Chondrocyte (in vitro differentiated cells): ENCODE measurements around the gene SLC25A1. TPM values are rescaled to one million over a fixed set of nuclear protein-coding genes. Genes with fewer than 3 reads are reported as not detected.

Experiments used
- DNase-seq: peaks from one replicate; pipeline ENCODE4 v3.0.0; 2021; ENCODE audit warnings: mixed read lengths, low spot score
- H3K27ac Mint-ChIP-seq: one replicate; pipeline ENCODE4 v1.8.0; 2021; ENCODE audit warnings: mild to moderate bottlenecking, moderate library complexity, mixed read lengths; ENCODE audit not compliant: unreplicated experiment
- H3K27me3 Mint-ChIP-seq: 2 replicates; pipeline ENCODE4 v1.8.0; 2021; ENCODE audit warnings: low read depth, mixed read lengths
- H3K36me3 Mint-ChIP-seq: 2 replicates; pipeline ENCODE4 v1.8.0; 2021; ENCODE audit warnings: low read depth, mixed read lengths
- H3K4me1 Mint-ChIP-seq: 2 replicates; pipeline ENCODE4 v1.8.0; 2021; ENCODE audit warnings: low read depth, mild to moderate bottlenecking, mixed read lengths
- H3K4me3 Mint-ChIP-seq: one replicate; pipeline ENCODE4 v1.8.0; 2021; ENCODE audit warnings: mild to moderate bottlenecking, moderate library complexity, mixed read lengths; ENCODE audit not compliant: unreplicated experiment
- H3K9me3 Mint-ChIP-seq: 2 replicates; pipeline ENCODE4 v1.8.0; 2021; ENCODE audit warnings: low read depth, mixed read lengths
- total RNA-seq: library from RNA; stranded (reverse); gene quantifications from 3 replicates; pipeline ENCODE4 v1.2.1, GENCODE V29; 2021
- TF ChIP-seq, protein P1 (sequence below): fragments of 200-600 bp; sonication (generic); IDR thresholded peaks from 2 replicates; pipeline ENCODE4 v1.5.0; 2021; ENCODE audit warnings: antibody characterized with exemption, mild to moderate bottlenecking, moderate library complexity

Gene SLC25A1
- total RNA-seq, 1 donor from 2014 or later: 107 TPM

DNA sequence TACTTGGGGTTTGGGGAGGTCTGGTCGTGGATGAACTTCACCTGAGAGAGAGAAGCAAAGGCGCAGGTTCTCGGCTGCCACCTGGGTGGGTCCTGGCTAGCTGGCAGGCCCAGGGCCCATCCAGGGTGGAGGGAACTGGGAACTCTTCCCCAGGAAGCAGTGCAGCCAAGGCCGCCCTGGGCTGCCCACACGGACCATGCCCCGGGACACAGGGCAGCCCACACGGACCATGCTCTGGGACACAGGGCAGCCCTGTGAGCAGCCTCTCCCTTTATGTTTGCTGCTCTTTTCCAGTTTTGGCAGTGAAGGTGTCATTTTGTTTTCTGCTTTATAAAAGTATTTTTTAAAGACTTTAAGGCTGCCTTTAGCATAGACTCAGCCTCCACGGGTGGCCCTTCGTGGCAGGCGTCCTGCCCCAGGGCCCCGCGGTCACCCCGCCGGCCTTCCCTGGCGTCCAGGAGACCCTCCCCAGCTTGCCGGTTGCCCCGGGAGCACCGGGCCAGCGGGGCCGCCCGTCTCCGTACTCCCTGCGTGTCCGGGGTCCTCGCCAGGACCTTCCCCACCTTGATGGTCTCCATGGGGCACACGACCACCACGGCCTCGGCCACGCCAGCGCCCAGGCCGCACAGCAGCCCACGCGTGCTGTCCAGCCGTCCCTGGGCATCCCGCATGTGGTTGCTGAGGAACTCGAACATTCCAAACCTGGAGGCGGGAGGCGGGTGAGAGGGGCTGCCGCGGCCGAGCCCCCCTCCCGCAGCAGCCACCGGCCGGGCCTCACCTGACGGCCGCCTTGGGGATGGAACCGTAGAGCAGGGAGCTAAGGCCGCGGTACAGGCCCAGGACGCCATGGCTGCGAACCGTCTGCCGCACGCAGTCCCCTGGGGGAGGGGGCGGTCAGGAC is 1.1 kb downstream of the SLC25A1 start:
- H3K36me3 Mint-ChIP-seq: peaks cover 1% of the 10 kb centered on the region
- peak overlapping the region; percentile 72 for H3K4me3 Mint-ChIP-seq
- H3K27ac Mint-ChIP-seq: peak overlapping the region; percentile 8
- H3K27me3 Mint-ChIP-seq: no peaks in the 10 kb centered on the region
- no peaks in the 10 kb centered on the region for H3K9me3 Mint-ChIP-seq
- DNase-seq: peak; percentile 90
- H3K4me1 Mint-ChIP-seq: peaks cover 52% of the 10 kb centered on the region
- TF ChIP-seq, protein P1, sequence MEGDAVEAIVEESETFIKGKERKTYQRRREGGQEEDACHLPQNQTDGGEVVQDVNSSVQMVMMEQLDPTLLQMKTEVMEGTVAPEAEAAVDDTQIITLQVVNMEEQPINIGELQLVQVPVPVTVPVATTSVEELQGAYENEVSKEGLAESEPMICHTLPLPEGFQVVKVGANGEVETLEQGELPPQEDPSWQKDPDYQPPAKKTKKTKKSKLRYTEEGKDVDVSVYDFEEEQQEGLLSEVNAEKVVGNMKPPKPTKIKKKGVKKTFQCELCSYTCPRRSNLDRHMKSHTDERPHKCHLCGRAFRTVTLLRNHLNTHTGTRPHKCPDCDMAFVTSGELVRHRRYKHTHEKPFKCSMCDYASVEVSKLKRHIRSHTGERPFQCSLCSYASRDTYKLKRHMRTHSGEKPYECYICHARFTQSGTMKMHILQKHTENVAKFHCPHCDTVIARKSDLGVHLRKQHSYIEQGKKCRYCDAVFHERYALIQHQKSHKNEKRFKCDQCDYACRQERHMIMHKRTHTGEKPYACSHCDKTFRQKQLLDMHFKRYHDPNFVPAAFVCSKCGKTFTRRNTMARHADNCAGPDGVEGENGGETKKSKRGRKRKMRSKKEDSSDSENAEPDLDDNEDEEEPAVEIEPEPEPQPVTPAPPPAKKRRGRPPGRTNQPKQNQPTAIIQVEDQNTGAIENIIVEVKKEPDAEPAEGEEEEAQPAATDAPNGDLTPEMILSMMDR: no peak

DNA sequence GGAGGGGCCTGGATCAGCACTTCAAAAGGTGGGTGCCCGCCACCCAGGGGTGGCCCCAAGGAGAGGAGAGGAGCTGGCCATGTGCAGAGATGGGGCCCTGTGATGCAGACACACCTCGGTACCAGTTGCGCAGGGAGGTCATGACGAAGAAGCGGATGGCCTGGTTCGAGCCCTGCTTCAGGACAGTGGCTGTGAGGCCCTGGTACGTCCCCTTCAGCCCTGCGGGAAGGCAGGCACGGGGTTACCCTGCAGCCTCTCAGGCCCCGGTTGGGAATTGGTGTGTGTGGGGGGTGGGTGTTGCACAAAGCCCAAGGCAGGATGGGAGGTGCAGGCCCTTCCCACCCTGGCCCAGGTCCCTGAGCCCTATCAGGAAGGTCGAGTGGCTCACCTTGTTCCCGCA is 1.8 kb downstream of the SLC25A1 start:
- peak overlapping the region; percentile 41 for H3K27ac Mint-ChIP-seq
- peaks cover 1% of the 10 kb centered on the region for H3K36me3 Mint-ChIP-seq
- H3K9me3 Mint-ChIP-seq: no peaks in the 10 kb centered on the region
- TF ChIP-seq, protein P1: no peak
- peak; percentile 87 for DNase-seq
- H3K4me3 Mint-ChIP-seq: peak overlapping the region; percentile 72
- H3K4me1 Mint-ChIP-seq: peaks cover 57% of the 10 kb centered on the region
- H3K27me3 Mint-ChIP-seq: no peaks in the 10 kb centered on the region

DNA sequence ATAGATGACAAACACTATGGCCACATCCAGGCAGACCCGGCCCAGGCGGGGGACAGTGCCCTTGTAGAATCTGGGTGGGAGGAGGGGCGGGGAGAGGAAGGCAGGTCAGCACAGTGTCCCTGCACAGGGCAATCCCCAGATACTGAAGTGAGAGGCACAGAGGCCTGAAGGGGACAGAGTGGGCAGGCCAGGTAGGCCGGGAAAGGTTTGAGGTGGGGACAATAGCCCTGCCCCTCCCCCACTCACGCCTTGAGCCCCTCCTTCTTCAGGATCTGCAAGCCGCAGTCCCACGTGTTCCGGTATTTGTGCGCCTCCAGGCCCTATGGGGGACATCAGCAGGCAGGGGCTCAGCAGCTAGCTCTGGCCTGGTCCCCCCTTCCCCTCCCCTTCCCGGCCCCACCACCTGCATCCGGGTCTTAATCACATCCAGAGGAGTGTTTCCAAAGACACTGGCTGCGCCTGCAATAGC is 2.3 kb downstream of the SLC25A1 start:
- H3K4me1 Mint-ChIP-seq: peaks cover 57% of the 10 kb centered on the region
- no peaks in the 10 kb centered on the region for H3K27me3 Mint-ChIP-seq
- H3K36me3 Mint-ChIP-seq: peaks cover 1% of the 10 kb centered on the region
- DNase-seq: no peak
- H3K4me3 Mint-ChIP-seq: peak overlapping the region; percentile 38
- H3K9me3 Mint-ChIP-seq: no peaks in the 10 kb centered on the region
- TF ChIP-seq, protein P1: no peak
- peak overlapping the region; percentile 41 for H3K27ac Mint-ChIP-seq

DNA sequence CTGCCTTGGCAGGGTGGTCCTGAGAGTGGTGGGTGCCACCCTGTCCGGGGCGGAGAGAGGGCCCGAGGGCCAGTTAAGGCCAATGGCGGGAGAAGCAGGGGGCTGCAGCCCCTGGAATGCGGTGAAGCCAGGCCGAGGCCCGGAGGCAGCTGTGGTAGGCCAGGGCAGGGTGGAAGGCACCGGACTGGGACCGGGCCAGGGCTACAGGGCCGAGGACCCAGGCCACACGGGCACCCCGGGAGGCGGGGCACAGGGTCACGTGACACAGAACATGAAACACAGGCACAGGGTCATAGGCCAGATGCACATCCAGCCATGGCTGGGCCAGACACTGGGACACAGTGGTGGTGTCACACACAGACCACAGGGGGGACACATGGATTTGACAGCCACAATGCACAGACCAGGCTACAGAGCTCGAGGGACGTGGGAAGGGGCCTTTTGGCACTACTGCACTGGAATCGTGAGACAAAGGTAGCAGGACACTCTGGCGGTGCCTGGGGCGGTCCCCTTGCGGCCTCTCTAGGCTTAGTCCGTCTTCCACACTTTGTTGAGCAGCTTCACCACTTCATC is 2.8 kb downstream of the SLC25A1 start:
- H3K27me3 Mint-ChIP-seq: no peaks in the 10 kb centered on the region
- H3K4me1 Mint-ChIP-seq: peaks cover 61% of the 10 kb centered on the region
- no peak overlapping the region for H3K27ac Mint-ChIP-seq
- TF ChIP-seq, protein P1: no peak
- H3K36me3 Mint-ChIP-seq: peaks cover 1% of the 10 kb centered on the region
- DNase-seq: peak; percentile 84
- H3K4me3 Mint-ChIP-seq: peak overlapping the region; percentile 25
- H3K9me3 Mint-ChIP-seq: no peaks in the 10 kb centered on the region

DNA sequence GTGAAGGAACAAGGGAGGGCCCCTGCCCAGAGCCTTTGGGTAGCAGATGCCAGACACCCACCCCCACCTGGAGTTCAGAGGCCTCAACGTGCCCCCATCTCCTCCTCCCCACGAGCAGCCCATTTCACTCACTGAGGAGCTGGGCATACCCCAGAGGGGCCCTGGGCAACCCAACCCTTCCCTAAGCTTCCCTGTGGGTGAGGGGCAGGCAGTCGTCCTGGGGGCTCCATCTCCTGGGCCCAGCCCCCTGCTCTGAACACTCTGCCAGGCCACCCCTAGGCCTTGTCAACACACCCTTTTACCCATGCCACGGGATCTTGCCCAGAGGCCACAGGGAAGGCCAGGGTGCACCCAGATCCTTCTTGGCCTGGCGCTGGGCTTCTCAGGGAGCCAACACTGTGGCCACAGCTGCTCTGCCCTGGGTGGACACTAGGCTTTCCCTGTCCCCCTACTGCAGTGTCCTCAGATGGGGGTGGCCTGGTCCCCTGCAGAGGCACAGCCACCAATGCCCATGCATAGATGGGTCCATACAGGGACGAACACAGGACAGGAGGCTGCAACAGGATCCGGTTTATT is 3.4 kb downstream of the SLC25A1 start:
- no peaks in the 10 kb centered on the region for H3K9me3 Mint-ChIP-seq
- H3K4me1 Mint-ChIP-seq: peaks cover 67% of the 10 kb centered on the region
- no peak for DNase-seq
- TF ChIP-seq, protein P1: no peak
- peaks cover 1% of the 10 kb centered on the region for H3K36me3 Mint-ChIP-seq
- peak overlapping the region; percentile 83 for H3K27ac Mint-ChIP-seq
- no peak overlapping the region for H3K4me3 Mint-ChIP-seq
- H3K27me3 Mint-ChIP-seq: peaks cover 4% of the 10 kb centered on the region
